Activated CD4-positive, alpha-beta T cell treated with anti-CD3 and anti-CD28 coated beads for 4 hours (primary cell): ENCODE results near the gene SLC22A12.

Experiments
- DNase-seq, 2 donors: peaks; one replicate each; pipeline ENCODE4 v3.0.0-alpha.2; 2020

Gene SLC22A12

GRCh38 chr11:64563966-64564365, 27.1 kb upstream of the SLC22A12 start:
- no peak for DNase-seq

- no peak for DNase-seq
These were observed 26.6 kb upstream of the SLC22A12 start for GRCh38 chr11:64564419-64564818.

GRCh38 chr11:64564947-64565889, 25.8 kb upstream of the SLC22A12 start:
- DNase-seq, result no peak

GRCh38 chr11:64566042-64566914, 24.7 kb upstream of the SLC22A12 start:
- peak in 1 of 2 donors; percentile 13 for DNase-seq

GRCh38 chr11:64566915-64567891, 23.8 kb upstream of the SLC22A12 start:
- DNase-seq, result no peak

- DNase-seq, result no peak
These were observed 22.9 kb upstream of the SLC22A12 start for GRCh38 chr11:64568041-64568571.

- no peak for DNase-seq
These were observed 22.4 kb upstream of the SLC22A12 start for GRCh38 chr11:64568584-64569140.

GRCh38 chr11:64569300-64569970, 21.6 kb upstream of the SLC22A12 start:
- DNase-seq, result no peak

- DNase-seq, result no peak
These were observed 20.7 kb upstream of the SLC22A12 start for GRCh38 chr11:64570341-64570740.

- DNase-seq, result no peak
These were observed 20.0 kb upstream of the SLC22A12 start for GRCh38 chr11:64571050-64571409.

- no peak for DNase-seq
These were observed 19.5 kb upstream of the SLC22A12 start for GRCh38 chr11:64571410-64572091.

- DNase-seq, result no peak
These were observed 18.9 kb upstream of the SLC22A12 start for GRCh38 chr11:64572143-64572542.

- DNase-seq, result no peak
These were observed 13.8 kb upstream of the SLC22A12 start for GRCh38 chr11:64577202-64577601.

GRCh38 chr11:64580412-64580811, 10.6 kb upstream of the SLC22A12 start:
- no peak for DNase-seq

- no peak for DNase-seq
These were observed 9.9 kb upstream of the SLC22A12 start for GRCh38 chr11:64581057-64581523.

- no peak for DNase-seq
These were observed 8.1 kb upstream of the SLC22A12 start for GRCh38 chr11:64582885-64583284.

GRCh38 chr11:64583296-64584262, 7.4 kb upstream of the SLC22A12 start:
- DNase-seq, result no peak

- no peak for DNase-seq
These were observed 5.9 kb upstream of the SLC22A12 start for GRCh38 chr11:64585150-64585549.

GRCh38 chr11:64586366-64586765, 4.7 kb upstream of the SLC22A12 start:
- DNase-seq, result no peak
